ENCODE measurements around the gene KCNIP4. TPM values are rescaled to one million over a fixed set of nuclear protein-coding genes. Genes with fewer than 3 reads are reported as not detected.

The KCNIP4 gene
- total RNA-seq, 2 experiments from 2014 or later, result not detected

DNA sequence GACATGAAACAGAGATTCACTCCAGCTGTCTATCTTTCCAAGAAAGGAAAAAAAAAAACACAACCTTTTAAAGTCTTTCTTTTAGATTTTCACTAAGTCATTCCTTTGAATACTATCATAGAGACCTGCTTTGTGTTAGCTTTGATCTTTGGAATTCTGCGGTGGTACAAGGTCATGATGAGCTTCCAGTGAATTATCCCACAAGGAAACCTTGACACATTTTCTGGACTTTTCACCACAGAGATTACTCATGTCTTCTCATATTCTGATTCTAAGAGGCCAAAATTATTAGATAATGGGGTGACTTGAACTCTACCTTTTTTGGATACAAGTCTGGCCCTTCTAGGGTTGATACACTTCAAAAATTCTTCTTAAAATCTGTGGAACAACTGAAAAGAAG lies 1046.7 kb downstream of the KCNIP4 start:
- Mint-ChIP-seq H3K4me1 (no peaks in the 10 kb centered on the region), H3K27me3 (no peaks in the 10 kb centered on the region), H3K36me3 (ENCODE audit: low read depth) (no peaks in the 10 kb centered on the region), H3K27ac (no peak overlapping the region), H3K9me3 (no peaks in the 10 kb centered on the region), H3K4me3 (no peak overlapping the region)
- DNase-seq, result no peak
- POLR2A ChIA-PET, result no interaction called here
- CTCF ChIA-PET, result no interaction called here

DNA sequence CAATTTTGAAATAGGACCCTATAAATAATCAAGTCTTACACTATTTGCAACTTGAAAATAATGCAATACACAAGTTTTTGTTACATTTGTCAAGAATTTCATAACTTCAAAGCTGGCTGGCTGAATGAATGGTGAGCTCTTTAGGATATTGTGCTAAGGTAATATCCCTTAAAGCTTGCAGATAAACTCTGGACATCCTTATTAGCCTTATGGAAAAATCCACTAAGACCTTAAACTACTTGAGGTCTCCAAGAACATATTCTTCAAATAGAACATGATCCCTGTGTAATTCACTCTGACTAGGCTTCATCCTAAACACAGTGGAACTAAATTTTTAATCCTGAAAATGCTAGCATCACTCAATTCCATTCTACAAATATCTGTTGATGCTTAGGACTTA lies 1049.0 kb downstream of the KCNIP4 start:
- ChIA-PET CTCF (no interaction called here), POLR2A (no interaction called here)
- Mint-ChIP-seq H3K36me3 (ENCODE audit: low read depth) (no peaks in the 10 kb centered on the region), H3K27ac (no peak overlapping the region), H3K27me3 (no peaks in the 10 kb centered on the region), H3K4me3 (no peak overlapping the region), H3K4me1 (no peaks in the 10 kb centered on the region), H3K9me3 (no peaks in the 10 kb centered on the region)
- no peak for DNase-seq

DNA sequence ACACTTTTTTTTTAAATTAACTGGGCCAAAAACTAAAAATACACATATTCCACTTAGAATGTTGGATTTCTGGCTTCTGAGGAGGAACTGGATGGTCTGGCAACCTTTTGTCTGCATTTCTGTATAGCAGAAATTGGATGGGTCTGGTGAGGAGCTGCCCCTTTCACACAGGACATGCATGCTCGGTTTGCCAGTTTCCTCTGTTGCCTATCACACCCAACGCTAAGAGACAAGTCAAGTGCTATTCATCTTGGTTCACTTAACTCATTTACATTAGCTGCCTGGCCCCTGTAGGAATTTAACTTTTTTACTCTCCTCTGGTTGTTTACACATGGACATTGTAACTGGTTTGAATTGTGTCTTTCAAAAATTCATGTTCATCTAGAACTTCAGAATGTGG lies 1052.6 kb downstream of the KCNIP4 start:
- no peaks in the 10 kb centered on the region for H3K36me3 Mint-ChIP-seq (ENCODE audit: low read depth)
- POLR2A ChIA-PET, result no interaction called here
- H3K27me3 Mint-ChIP-seq, result no peaks in the 10 kb centered on the region
- H3K4me3 Mint-ChIP-seq, result no peak overlapping the region
- H3K27ac Mint-ChIP-seq, result no peak overlapping the region
- CTCF ChIA-PET, result no interaction called here
- no peaks in the 10 kb centered on the region for H3K4me1 Mint-ChIP-seq
- DNase-seq, result no peak
- H3K9me3 Mint-ChIP-seq, result no peaks in the 10 kb centered on the region

DNA sequence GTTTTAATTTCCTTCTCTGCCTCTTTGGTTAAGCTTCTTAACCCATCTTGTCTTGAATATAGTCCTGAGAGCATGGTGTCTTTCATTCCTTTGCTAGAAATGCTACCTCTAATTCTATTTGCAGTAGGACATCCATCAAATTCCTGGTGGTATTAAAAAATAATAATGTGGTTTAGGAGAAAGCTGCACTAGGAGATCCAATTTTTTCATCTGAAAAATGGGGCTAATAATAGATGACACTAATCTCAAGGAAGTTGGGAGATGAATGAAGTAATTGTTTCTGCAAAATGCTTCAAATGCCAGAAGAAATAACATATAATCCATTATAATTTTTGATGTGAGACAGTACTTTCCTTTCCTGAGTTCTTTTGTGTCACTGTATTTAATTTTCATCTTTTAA lies 1053.4 kb downstream of the KCNIP4 start:
- Mint-ChIP-seq H3K4me1 (no peaks in the 10 kb centered on the region), H3K9me3 (no peaks in the 10 kb centered on the region), H3K36me3 (ENCODE audit: low read depth) (no peaks in the 10 kb centered on the region), H3K27ac (no peak overlapping the region), H3K27me3 (no peaks in the 10 kb centered on the region), H3K4me3 (no peak overlapping the region)
- ChIA-PET POLR2A (no interaction called here), CTCF (no interaction called here)
- DNase-seq, result no peak

DNA sequence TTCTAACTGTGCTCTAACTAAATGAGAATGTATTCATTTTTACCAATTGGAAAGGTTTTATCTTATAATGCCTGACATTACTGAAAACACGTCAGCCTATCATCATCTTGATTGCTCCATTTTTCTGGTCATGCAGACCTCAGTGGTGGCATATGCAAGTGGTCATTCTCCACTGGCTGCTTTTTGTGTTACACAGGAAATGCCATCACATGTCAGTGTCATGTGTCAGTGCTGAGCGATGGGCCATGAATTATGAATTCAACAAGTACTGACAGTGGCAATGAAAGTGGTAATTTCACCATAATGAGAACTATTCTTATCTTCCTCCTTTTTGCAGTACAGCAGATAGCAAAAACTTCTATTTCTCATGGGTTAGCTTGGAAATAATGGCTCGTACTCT lies 1057.8 kb downstream of the KCNIP4 start:
- ChIA-PET POLR2A (no interaction called here), CTCF (no interaction called here)
- H3K27me3 Mint-ChIP-seq, result no peaks in the 10 kb centered on the region
- no peaks in the 10 kb centered on the region for H3K4me1 Mint-ChIP-seq
- H3K27ac Mint-ChIP-seq, result no peak overlapping the region
- H3K9me3 Mint-ChIP-seq, result no peaks in the 10 kb centered on the region
- H3K36me3 Mint-ChIP-seq (ENCODE audit: low read depth), result no peaks in the 10 kb centered on the region
- DNase-seq, result no peak
- no peak overlapping the region for H3K4me3 Mint-ChIP-seq

DNA sequence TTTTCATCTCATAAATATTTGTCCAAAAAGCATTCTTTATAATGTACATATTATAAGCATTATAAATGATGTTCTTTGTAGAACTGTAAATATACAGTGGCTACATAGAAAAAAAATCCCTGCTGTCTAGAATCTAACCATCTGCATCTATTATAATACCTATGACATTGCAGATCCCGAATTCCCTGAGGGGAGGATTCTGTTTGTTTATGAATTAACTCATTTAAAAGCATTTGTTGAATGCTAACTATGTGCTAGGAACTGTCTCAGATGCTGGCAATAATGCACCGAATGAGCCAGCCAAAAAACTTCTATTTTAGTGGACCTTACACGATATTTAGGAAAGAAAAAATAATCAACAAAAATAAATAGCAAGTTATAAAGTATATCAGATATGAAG lies 1058.7 kb downstream of the KCNIP4 start:
- H3K36me3 Mint-ChIP-seq (ENCODE audit: low read depth), result no peaks in the 10 kb centered on the region
- H3K4me1 Mint-ChIP-seq, result no peaks in the 10 kb centered on the region
- DNase-seq, result no peak
- ChIA-PET CTCF (no interaction called here), POLR2A (no interaction called here)
- no peaks in the 10 kb centered on the region for H3K27me3 Mint-ChIP-seq
- H3K27ac Mint-ChIP-seq, result no peak overlapping the region
- no peak overlapping the region for H3K4me3 Mint-ChIP-seq
- H3K9me3 Mint-ChIP-seq, result no peaks in the 10 kb centered on the region

DNA sequence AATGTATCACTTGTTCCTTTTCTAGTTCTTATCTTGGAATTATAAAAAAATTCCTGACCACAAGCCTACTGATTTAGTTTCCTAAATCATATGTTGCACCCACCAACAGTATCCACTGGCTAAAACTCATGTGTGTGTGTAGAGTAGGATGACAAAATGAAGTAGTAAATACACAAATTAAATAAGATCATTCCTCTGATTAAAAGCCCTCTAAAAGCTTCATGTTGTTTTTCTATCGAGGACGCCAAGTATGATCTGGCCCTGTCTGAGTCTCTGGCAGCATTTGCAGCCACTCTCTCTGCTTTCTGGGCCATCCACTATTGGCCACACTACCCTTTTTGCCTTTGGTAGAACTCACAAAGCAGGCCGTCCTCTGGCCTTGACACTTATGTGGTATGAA lies 1064.9 kb downstream of the KCNIP4 start:
- POLR2A ChIA-PET, result no interaction called here
- Mint-ChIP-seq H3K27me3 (no peaks in the 10 kb centered on the region), H3K4me1 (no peaks in the 10 kb centered on the region), H3K4me3 (no peak overlapping the region), H3K9me3 (no peaks in the 10 kb centered on the region), H3K36me3 (ENCODE audit: low read depth) (no peaks in the 10 kb centered on the region), H3K27ac (no peak overlapping the region)
- CTCF ChIA-PET, result no interaction called here
- no peak for DNase-seq

DNA sequence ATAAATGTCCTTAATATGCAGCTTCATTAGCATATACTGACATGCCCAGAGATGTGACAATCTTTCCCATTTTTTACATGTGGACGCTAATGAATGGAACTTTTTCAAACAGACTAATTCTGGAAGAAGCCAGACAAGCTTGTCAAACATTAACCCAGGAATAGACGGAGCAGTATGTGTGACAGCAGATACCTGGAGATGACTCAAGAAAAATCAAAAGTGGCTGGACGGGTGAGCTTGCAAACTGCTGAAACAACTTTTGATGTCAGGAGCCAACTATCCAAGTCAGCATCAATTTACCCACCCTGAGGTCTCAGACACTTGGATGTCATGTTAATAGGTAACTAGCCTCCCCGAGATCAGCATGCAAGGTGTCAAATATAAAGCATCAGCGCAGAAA lies 1065.3 kb downstream of the KCNIP4 start:
- Mint-ChIP-seq H3K27me3 (no peaks in the 10 kb centered on the region), H3K9me3 (no peaks in the 10 kb centered on the region), H3K36me3 (ENCODE audit: low read depth) (no peaks in the 10 kb centered on the region), H3K4me1 (no peaks in the 10 kb centered on the region), H3K27ac (no peak overlapping the region), H3K4me3 (no peak overlapping the region)
- POLR2A ChIA-PET, result no interaction called here
- no peak for DNase-seq
- CTCF ChIA-PET, result no interaction called here

DNA sequence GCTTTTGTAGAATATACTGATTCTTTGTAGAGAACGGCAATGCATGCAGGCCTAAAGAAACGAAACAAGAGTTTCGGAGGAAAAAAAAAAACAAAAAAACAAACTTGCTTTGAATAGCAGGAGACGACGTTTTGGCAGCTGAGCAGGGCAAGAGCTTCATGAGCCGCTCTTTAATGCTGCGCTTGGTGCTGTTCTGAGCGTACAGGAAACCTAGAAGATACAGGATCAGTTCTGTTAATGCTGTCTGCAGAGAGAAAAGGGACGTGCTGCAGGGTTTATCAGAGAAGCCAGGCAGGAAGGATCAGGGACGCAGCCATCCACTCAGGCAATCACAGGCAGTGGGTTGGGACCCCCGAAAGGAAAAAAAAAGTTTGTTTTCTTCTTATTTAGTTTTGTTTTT lies 1066.1 kb downstream of the KCNIP4 start:
- no peak for DNase-seq
- CTCF ChIA-PET, result no interaction called here

DNA sequence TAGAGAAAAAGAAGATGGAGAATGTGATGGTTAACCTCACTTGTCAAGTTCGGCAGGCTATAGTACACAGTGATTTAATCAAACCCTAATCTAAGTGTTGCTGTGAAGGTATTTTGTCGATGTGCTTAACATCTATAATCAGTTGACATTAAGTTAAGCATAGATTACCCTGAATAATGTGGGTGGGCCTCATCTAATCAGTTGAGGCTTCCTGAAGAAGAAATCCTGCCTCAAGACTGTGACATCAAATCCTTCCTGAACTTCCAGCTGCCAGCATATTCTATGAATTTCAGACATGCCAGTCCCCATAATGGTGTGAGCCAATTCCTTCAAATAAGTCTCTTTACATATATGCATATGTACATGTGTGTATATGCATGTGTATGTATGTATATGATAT lies 1066.9 kb downstream of the KCNIP4 start:
- Mint-ChIP-seq H3K36me3 (ENCODE audit: low read depth) (no peaks in the 10 kb centered on the region), H3K27me3 (no peaks in the 10 kb centered on the region), H3K27ac (no peak overlapping the region), H3K4me1 (no peaks in the 10 kb centered on the region), H3K9me3 (no peaks in the 10 kb centered on the region), H3K4me3 (no peak overlapping the region)
- CTCF ChIA-PET, result no interaction called here
- POLR2A ChIA-PET, result no interaction called here
- no peak for DNase-seq

More for the DNA sequence above, 1066.1 kb downstream of the KCNIP4 start:
- no peaks in the 10 kb centered on the region for H3K27me3 Mint-ChIP-seq
- POLR2A ChIA-PET, result no interaction called here
- no peaks in the 10 kb centered on the region for H3K36me3 Mint-ChIP-seq (ENCODE audit: low read depth)
- H3K4me1 Mint-ChIP-seq, result no peaks in the 10 kb centered on the region
- H3K27ac Mint-ChIP-seq, result no peak overlapping the region
- no peaks in the 10 kb centered on the region for H3K9me3 Mint-ChIP-seq
- H3K4me3 Mint-ChIP-seq, result no peak overlapping the region

DNA sequence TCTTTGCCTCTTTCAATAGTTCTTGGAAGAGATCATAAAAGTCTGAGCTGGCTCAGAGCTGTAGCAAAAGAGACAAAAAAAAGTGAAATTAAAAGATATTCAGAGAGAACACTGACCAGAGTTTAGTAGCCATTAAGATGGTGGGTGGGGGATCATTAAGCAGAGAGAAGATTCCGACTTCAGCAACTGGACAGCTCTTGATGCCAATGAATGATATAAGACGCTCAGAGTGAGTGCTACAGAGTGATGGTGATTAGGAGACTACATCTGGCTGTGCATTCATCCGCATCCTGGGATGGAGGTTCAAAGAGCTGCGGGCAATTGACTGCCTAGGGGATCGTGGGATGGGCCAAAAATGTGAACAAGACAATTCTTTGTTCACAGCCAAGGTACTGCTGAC lies 1069.8 kb downstream of the KCNIP4 start:
- Mint-ChIP-seq H3K27me3 (no peaks in the 10 kb centered on the region), H3K9me3 (peaks cover under 1% of the 10 kb centered on the region), H3K27ac (no peak overlapping the region), H3K4me3 (no peak overlapping the region), H3K4me1 (no peaks in the 10 kb centered on the region), H3K36me3 (ENCODE audit: low read depth) (no peaks in the 10 kb centered on the region)
- no peak for DNase-seq
- ChIA-PET POLR2A (no interaction called here), CTCF (no interaction called here)

DNA sequence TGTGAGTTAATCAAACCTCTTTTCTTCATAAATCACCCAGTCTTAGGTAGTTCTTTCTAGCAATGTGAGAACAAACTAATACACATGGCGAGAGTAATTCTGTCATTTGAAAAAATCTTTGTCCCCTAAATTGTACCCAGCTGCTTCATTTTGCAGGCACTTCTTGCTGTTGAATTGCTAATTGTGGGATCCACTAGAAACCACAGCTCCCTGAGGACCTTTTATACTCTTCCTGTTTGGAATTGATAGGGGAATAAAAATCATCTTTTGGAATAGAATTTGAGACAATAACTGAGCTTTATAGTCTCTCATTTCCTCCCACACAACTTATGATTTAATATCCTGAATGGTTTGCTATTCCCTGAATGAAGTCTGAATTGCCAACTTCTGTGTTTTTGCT lies 1078.1 kb downstream of the KCNIP4 start:
- no peak overlapping the region for H3K4me3 Mint-ChIP-seq
- H3K4me1 Mint-ChIP-seq, result peaks cover 12% of the 10 kb centered on the region
- no peak for DNase-seq
- H3K27me3 Mint-ChIP-seq, result no peaks in the 10 kb centered on the region
- ChIA-PET CTCF (no interaction called here), POLR2A (no interaction called here)
- peaks cover 2% of the 10 kb centered on the region for H3K36me3 Mint-ChIP-seq (ENCODE audit: low read depth)
- H3K9me3 Mint-ChIP-seq, result peaks cover 2% of the 10 kb centered on the region
- no peak overlapping the region for H3K27ac Mint-ChIP-seq

DNA sequence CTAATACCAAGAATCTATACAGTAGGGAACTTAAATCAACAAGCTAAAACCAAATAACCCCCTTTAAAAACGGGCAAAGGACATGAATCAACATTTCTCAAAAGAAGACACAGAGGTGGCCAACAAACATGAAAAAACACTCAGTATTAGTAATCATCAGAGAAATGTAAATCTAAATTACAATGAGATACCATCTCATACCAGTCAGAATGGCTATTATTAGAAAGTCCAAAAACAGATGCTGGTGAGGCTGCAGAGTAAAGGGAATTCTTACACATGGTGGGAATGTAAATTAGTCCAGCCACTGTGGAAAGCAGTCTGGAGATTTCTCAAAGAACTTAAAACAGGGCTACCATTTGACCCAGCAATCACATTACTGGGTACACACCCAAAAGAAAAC lies 1080.5 kb downstream of the KCNIP4 start:
- H3K4me3 Mint-ChIP-seq, result no peak overlapping the region
- DNase-seq, result no peak
- H3K9me3 Mint-ChIP-seq, result peaks cover 5% of the 10 kb centered on the region
- H3K27ac Mint-ChIP-seq, result no peak overlapping the region
- CTCF ChIA-PET, result no interaction called here
- POLR2A ChIA-PET, result no interaction called here
- H3K4me1 Mint-ChIP-seq, result peaks cover 12% of the 10 kb centered on the region
- H3K27me3 Mint-ChIP-seq, result no peaks in the 10 kb centered on the region
- H3K36me3 Mint-ChIP-seq (ENCODE audit: low read depth), result peaks cover 2% of the 10 kb centered on the region

DNA sequence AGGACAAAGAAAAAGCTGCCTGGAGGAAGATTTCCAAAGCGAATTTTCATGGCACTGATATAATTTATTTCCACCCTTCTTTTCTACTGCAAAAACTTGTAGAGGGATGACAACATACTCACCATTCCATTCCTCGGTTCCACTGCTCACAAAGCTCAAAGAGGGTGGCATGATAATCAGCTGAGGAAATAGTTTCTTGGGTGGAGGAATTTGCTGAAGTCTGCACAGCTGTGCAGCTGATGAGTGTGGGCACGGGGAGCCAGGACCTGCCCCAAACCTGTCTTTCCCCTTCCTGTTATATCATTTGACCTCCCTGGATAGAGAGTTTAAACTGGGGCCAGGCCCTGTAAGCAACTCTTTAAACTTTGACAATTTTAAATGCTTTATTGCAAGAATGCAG lies 1087.7 kb downstream of the KCNIP4 start:
- Mint-ChIP-seq H3K4me3 (no peak overlapping the region), H3K9me3 (peaks cover 13% of the 10 kb centered on the region), H3K27me3 (no peaks in the 10 kb centered on the region), H3K27ac (no peak overlapping the region), H3K4me1 (no peaks in the 10 kb centered on the region), H3K36me3 (ENCODE audit: low read depth) (no peaks in the 10 kb centered on the region)
- CTCF ChIA-PET, result no interaction called here
- DNase-seq, result no peak
- POLR2A ChIA-PET, result no interaction called here

DNA sequence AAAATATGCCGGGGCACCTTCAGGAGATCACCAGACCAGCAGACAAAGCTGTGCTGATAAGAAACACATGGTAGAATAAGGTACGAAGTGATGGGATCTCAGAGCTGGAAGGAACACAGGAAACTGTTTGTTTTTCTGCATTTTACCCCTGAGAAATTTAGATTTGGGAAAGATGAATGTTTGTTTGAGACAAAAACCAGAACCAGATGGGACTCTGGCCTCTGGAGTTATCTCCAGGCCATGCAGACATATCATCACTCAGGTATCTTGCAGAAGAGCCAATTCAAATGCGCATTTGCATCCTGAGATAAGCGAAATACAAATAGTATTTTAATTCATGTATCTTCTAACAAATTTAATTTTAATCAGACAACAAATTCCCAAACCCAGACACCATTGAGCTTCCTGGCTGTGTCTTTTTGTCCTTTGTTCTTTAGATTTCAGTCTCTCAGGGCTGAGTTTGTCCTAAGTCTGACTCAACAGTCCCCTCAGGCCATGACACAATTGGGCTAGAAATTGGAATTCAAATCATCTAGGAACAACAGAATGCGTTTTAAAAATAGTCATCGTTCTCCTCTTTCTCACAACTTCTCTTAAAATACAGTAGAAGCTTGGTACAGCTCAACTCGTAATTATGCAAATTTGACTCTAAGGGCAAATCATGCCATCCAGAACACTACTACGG lies 1089.3 kb downstream of the KCNIP4 start:
- no peak for DNase-seq
- no peaks in the 10 kb centered on the region for H3K4me1 Mint-ChIP-seq
- CTCF ChIA-PET, result no interaction called here
- H3K4me3 Mint-ChIP-seq, result no peak overlapping the region
- no peaks in the 10 kb centered on the region for H3K27me3 Mint-ChIP-seq
- H3K36me3 Mint-ChIP-seq (ENCODE audit: low read depth), result no peaks in the 10 kb centered on the region
- H3K27ac Mint-ChIP-seq, result no peak overlapping the region
- peaks cover 13% of the 10 kb centered on the region for H3K9me3 Mint-ChIP-seq
- POLR2A ChIA-PET, result no interaction called here

Measured in activated CD4-positive, alpha-beta memory T cell treated with anti-CD3 and anti-CD28 coated beads, Interleukin-2, amount 10 ng/mL, durations not matched to agents 7 days and 5 days (primary cell).